KMS-11 (cell line): ENCODE results near the gene PIP4K2B.

Experiments
- H2AFZ ChIP-seq: fragments of 200-600 bp; sonication (generic); 2 replicates; pipeline ENCODE4 v1.6.1; 2016; ENCODE audit warnings: antibody characterized with exemption, mixed run types, low read depth
- H3K27ac ChIP-seq: fragments of 200-600 bp; sonication (generic); 2 replicates; pipeline ENCODE4 v1.6.1; 2016; ENCODE audit warnings: mild to moderate bottlenecking, mixed run types
- H3K27me3 ChIP-seq: fragments of 200-600 bp; sonication (generic); 2 replicates; pipeline ENCODE4 v1.6.1; 2017; ENCODE audit warnings: mild to moderate bottlenecking, low read depth, mixed run types, moderate library complexity; ENCODE audit not compliant: insufficient read depth
- H3K36me3 ChIP-seq: fragments of 200-600 bp; sonication (generic); 2 replicates; pipeline ENCODE4 v1.6.1; 2017; ENCODE audit warnings: mild to moderate bottlenecking, mixed run types; ENCODE audit not compliant: insufficient read depth
- H3K4me1 ChIP-seq: fragments of 200-600 bp; sonication (generic); 2 replicates; pipeline ENCODE4 v1.6.1; 2016; ENCODE audit warnings: mild to moderate bottlenecking, low read depth, mixed run types; ENCODE audit not compliant: poor library complexity, severe bottlenecking
- H3K4me2 ChIP-seq: fragments of 200-600 bp; sonication (generic); 2 replicates; pipeline ENCODE4 v1.7.0; 2016; ENCODE audit warnings: mild to moderate bottlenecking, mixed run types
- H3K4me3 ChIP-seq: fragments of 200-600 bp; sonication (generic); IDR thresholded peaks from 2 replicates; pipeline ENCODE4 v1.6.1; 2017; ENCODE audit warnings: low read depth, low read length, mixed read lengths; ENCODE audit not compliant: insufficient read depth
- H3K79me2 ChIP-seq: fragments of 200-600 bp; sonication (generic); 2 replicates; pipeline ENCODE4 v1.6.1; 2016; ENCODE audit warnings: low read depth, mixed run types; ENCODE audit not compliant: insufficient read depth
- H3K9ac ChIP-seq: fragments of 200-600 bp; sonication (generic); 2 replicates; pipeline ENCODE4 v1.6.1; 2016; ENCODE audit warnings: mild to moderate bottlenecking, mixed run types
- H4K20me1 ChIP-seq: fragments of 200-600 bp; sonication (generic); 2 replicates; pipeline ENCODE4 v1.6.1; 2016; ENCODE audit warnings: mild to moderate bottlenecking, mixed run types; ENCODE audit not compliant: insufficient read depth
- CTCF ChIP-seq: fragments of 200-600 bp; sonication (generic); conservative IDR thresholded peaks from 2 replicates; pipeline ENCODE4 v1.6.1; 2017; ENCODE audit warnings: low read depth, mild to moderate bottlenecking, antibody characterized with exemption, low read length, moderate library complexity, mixed read lengths

Gene PIP4K2B

GRCh38 chr17:38761612-38762011, 37.7 kb downstream of the PIP4K2B start:
- H3K4me3 ChIP-seq = no peak overlapping the region
- peaks cover 6% of the 10 kb centered on the region; the same call in 1 of the 2 replicates for H3K36me3 ChIP-seq
- no peaks in the 10 kb centered on the region for H4K20me1 ChIP-seq

GRCh38 chr17:38753071-38753506, 46.3 kb downstream of the PIP4K2B start:
- peaks cover 33% of the 10 kb centered on the region for H3K4me1 ChIP-seq
- no peak overlapping the region for H3K4me3 ChIP-seq
- no peaks in the 10 kb centered on the region for H4K20me1 ChIP-seq
- no peak for TF ChIP-seq CTCF
- H2AFZ ChIP-seq = peak overlapping the region; percentile 33; the same call in 1 of the 2 replicates
- H3K27me3 ChIP-seq = peaks cover 25% of the 10 kb centered on the region; the same call in 1 of the 2 replicates
- H3K9ac ChIP-seq = peak overlapping the region; percentile 87
- H3K79me2 ChIP-seq = peaks cover 28% of the 10 kb centered on the region
- H3K36me3 ChIP-seq = peaks cover 6% of the 10 kb centered on the region; the same call in 1 of the 2 replicates
- H3K4me2 ChIP-seq = peak overlapping the region; percentile 86
- peak overlapping the region; percentile 84 for H3K27ac ChIP-seq

More at GRCh38 chr17:38761612-38762011, 37.7 kb downstream of the PIP4K2B start:
- peak; percentile 59 for TF ChIP-seq CTCF
- Histone ChIP-seq H3K4me2 (no peak overlapping the region), H3K27ac (no peak overlapping the region), H3K9ac (no peak overlapping the region), H3K79me2 (no peaks in the 10 kb centered on the region; the same call in 1 of the 2 replicates), H3K27me3 (no peaks in the 10 kb centered on the region), H3K4me1 (no peaks in the 10 kb centered on the region), H2AFZ (no peak overlapping the region)

GRCh38 chr17:38752308-38753070, 46.9 kb downstream of the PIP4K2B start, which contains the start of gene PSMB3:
Gene PSMB3 (plus strand): TSS chr17:38752741. CDS start chr17:38752827, 86 bp downstream.
- peak within 1 kb of the TSS; percentile 35 for H3K4me3 ChIP-seq
- H3K9ac ChIP-seq = peak within 1 kb of the TSS; percentile 87
- no peak for TF ChIP-seq CTCF
- H3K27ac ChIP-seq = peak within 1 kb of the TSS; percentile 84
- H3K27me3 ChIP-seq = peaks cover 25% of the 10 kb centered on the region; the same call in 1 of the 2 replicates
- peak within 1 kb of the TSS; percentile 95 for H2AFZ ChIP-seq
- peaks cover 4% of the 10 kb centered on the region; the same call in 1 of the 2 replicates for H3K36me3 ChIP-seq
- no peaks in the 10 kb centered on the region for H4K20me1 ChIP-seq
- H3K4me2 ChIP-seq = peak within 1 kb of the TSS; percentile 89
- peaks cover 28% of the 10 kb centered on the region for H3K79me2 ChIP-seq
- H3K4me1 ChIP-seq = peaks cover 33% of the 10 kb centered on the region

GRCh38 chr17:38751808-38752307, 47.5 kb downstream of the PIP4K2B start:
- Histone ChIP-seq H3K4me1 (peaks cover 37% of the 10 kb centered on the region), H3K9ac (peak overlapping the region; percentile 87), H3K27me3 (peaks cover 25% of the 10 kb centered on the region; the same call in 1 of the 2 replicates), H4K20me1 (no peaks in the 10 kb centered on the region), H3K27ac (peak overlapping the region; percentile 84), H3K79me2 (peaks cover 28% of the 10 kb centered on the region), H2AFZ (peak overlapping the region; percentile 95), H3K4me3 (peak overlapping the region; percentile 35), H3K4me2 (peak overlapping the region; percentile 89), H3K36me3 (no peaks in the 10 kb centered on the region; the same call in 1 of the 2 replicates)
- TF ChIP-seq CTCF = no peak
